ENCODE results near the gene WEE2. TPM values are rescaled to one million over a fixed set of nuclear protein-coding genes. Genes with fewer than 3 reads are reported as not detected.

Gene WEE2
- total and polyA plus RNA-seq, 12 donors: 0.03 to 0.09 (median 0.06) TPM; not detected in 9

GRCh38 chr7:141691961-141692360 is 16.2 kb upstream of the WEE2 start:
- Histone ChIP-seq H3K4me1 (replicated peaks in 1 of 2) (peaks cover 0 to 4% of the 10 kb centered on the region in 2 donors), H3K27me3 (no peaks in the 10 kb centered on the region), H3K36me3 (replicated peaks in 1 of 2) (no peaks in the 10 kb centered on the region), H3K9me3 (replicated peaks in 1 of 3) (no peaks in the 10 kb centered on the region), H3K4me3 (no peak overlapping the region), H3K27ac (no peak overlapping the region)
- no peak for TF ChIP-seq POLR2A (IDR thresholded peaks at IDR 0.05)
- TF ChIP-seq, protein P1, sequence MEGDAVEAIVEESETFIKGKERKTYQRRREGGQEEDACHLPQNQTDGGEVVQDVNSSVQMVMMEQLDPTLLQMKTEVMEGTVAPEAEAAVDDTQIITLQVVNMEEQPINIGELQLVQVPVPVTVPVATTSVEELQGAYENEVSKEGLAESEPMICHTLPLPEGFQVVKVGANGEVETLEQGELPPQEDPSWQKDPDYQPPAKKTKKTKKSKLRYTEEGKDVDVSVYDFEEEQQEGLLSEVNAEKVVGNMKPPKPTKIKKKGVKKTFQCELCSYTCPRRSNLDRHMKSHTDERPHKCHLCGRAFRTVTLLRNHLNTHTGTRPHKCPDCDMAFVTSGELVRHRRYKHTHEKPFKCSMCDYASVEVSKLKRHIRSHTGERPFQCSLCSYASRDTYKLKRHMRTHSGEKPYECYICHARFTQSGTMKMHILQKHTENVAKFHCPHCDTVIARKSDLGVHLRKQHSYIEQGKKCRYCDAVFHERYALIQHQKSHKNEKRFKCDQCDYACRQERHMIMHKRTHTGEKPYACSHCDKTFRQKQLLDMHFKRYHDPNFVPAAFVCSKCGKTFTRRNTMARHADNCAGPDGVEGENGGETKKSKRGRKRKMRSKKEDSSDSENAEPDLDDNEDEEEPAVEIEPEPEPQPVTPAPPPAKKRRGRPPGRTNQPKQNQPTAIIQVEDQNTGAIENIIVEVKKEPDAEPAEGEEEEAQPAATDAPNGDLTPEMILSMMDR (IDR thresholded peaks at IDR 0.05): no peak
- intact Hi-C loops (cut with DNase I): no loop called here
- no peak for DNase-seq
- WGBS, 4 donors: 90 to 92% (median 91%) methylated on average over 4 of the region's 4 CpGs

GRCh38 chr7:141693082-141693481 is 15.1 kb upstream of the WEE2 start:
- H3K9me3 ChIP-seq (replicated peaks in 1 of 3): no peaks in the 10 kb centered on the region
- 79 to 91% (median 83%) methylated on average over 3 of the region's 3 CpGs for WGBS, 4 donors
- intact Hi-C loops (cut with DNase I): no loop called here
- no peak overlapping the region for H3K4me3 ChIP-seq
- H3K27me3 ChIP-seq: no peaks in the 10 kb centered on the region
- no peak for DNase-seq
- H3K4me1 ChIP-seq (replicated peaks in 1 of 2): no peaks in the 10 kb centered on the region
- TF ChIP-seq, protein P1 (IDR thresholded peaks at IDR 0.05): no peak
- TF ChIP-seq POLR2A (IDR thresholded peaks at IDR 0.05): no peak
- H3K27ac ChIP-seq: no peak overlapping the region
- no peaks in the 10 kb centered on the region for H3K36me3 ChIP-seq (replicated peaks in 1 of 2)

GRCh38 chr7:141695803-141696289 is 12.3 kb upstream of the WEE2 start:
- no peaks in the 10 kb centered on the region for H3K9me3 ChIP-seq (replicated peaks in 1 of 3)
- intact Hi-C loops (cut with DNase I): no loop called here
- H3K36me3 ChIP-seq (replicated peaks in 1 of 2): no peaks in the 10 kb centered on the region
- H3K4me1 ChIP-seq (replicated peaks in 1 of 2): peaks cover under 1 to 10% of the 10 kb centered on the region in 2 donors
- no peak for DNase-seq
- H3K27me3 ChIP-seq: no peaks in the 10 kb centered on the region
- H3K4me3 ChIP-seq: no peak overlapping the region
- H3K27ac ChIP-seq: no peak overlapping the region
- WGBS, 4 donors: 83 to 91% (median 90%) methylated on average over 6 of the region's 6 CpGs
- no peak for TF ChIP-seq POLR2A (IDR thresholded peaks at IDR 0.05)
- TF ChIP-seq, protein P1 (IDR thresholded peaks at IDR 0.05): no peak

DNA sequence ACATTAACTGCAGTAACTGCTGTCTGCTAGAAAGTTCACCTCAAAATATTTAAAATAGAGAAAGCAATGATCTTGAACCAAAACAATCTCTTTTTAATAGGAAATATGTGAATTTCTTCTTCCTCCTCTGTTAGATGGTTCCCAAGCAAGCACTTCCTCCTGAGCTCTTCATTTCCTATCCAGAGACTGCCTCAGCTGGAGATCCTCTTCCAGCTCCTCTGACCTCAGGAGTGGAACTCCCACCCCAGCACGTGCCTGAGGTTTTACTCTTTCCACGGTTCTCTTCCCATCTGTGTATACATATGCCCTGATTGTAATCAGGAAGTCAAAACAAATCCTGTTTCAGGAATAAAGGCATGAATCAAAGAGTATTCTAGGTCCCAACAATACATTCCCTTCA is 11.8 kb upstream of the WEE2 start:
- Histone ChIP-seq H3K27me3 (no peaks in the 10 kb centered on the region), H3K4me3 (no peak overlapping the region), H3K36me3 (replicated peaks in 1 of 2) (no peaks in the 10 kb centered on the region), H3K4me1 (replicated peaks in 1 of 2) (peaks cover 3 to 12% of the 10 kb centered on the region in 2 donors), H3K9me3 (replicated peaks in 1 of 3) (no peaks in the 10 kb centered on the region), H3K27ac (no peak overlapping the region)
- intact Hi-C loops (cut with DNase I): no loop called here
- TF ChIP-seq POLR2A (IDR thresholded peaks at IDR 0.05): no peak
- TF ChIP-seq, protein P1 (IDR thresholded peaks at IDR 0.05): no peak
- WGBS, 4 donors: 51 to 65% (median 57%) methylated on average over 2 of the region's 2 CpGs
- no peak for DNase-seq
